GM12878 (cell line): ENCODE measurements around the gene SLC16A9. TPM values are rescaled to one million over a fixed set of nuclear protein-coding genes. Genes with fewer than 3 reads are reported as not detected.

Experiments
- ATAC-seq: fragments of 200-7000 bp; cut with Tn5 transposase; 3 replicates; pipeline ENCODE4 v1.9.1; 2020; ENCODE audit warnings: mild to moderate bottlenecking, moderate library complexity
- BruUV-seq: library from RNA; stranded (reverse); fragments of 400-500 nt; replicated peaks from 2 replicates; lab custom pipeline; 2021; lab: Mats Ljungman, UMichigan
- CTCF ChIA-PET: fragments of 300-600 bp; sonication (Branson Sonifier 250); formaldehyde crosslinking; extraction: SDS; loops from one replicate; lab custom pipeline; 2021; ENCODE audit warnings: inconsistent platforms; lab: Yijun Ruan, JAX
- POLR2A ChIA-PET: fragments of 350-600 bp; formaldehyde crosslinking; extraction: SDS; loops from one replicate; lab custom pipeline; 2021; ENCODE audit warnings: inconsistent platforms; lab: Charles Lee
- RAD21 ChIA-PET: fragments of 300-600 bp; sonication (Branson Sonifier 250); formaldehyde crosslinking; loops from one replicate; lab custom pipeline; 2023; ENCODE audit warnings: antibody characterized with exemption; ENCODE audit not compliant: unreplicated experiment; lab: Charles Lee
- SMC1A ChIA-PET: fragments of 300-600 bp; sonication (Branson Sonifier 250); formaldehyde crosslinking; loops from one replicate; lab custom pipeline; 2023; ENCODE audit not compliant: unreplicated experiment, uncharacterized antibody; lab: Charles Lee
- DNase-seq: peaks from one replicate; pipeline ENCODE4 v3.0.0-alpha.2; 2011; ENCODE audit warnings: low read depth, low spot score
- FAIRE-seq: peaks from 3 replicates; lab custom pipeline; 2011; peaks lifted over from hg19 to GRCh38; lab: Jason Lieb, UNC
- H2AFZ ChIP-seq: 2 replicates; pipeline ENCODE4 v1.6.0; 2011; ENCODE audit warnings: low read depth, low read length, control low read depth; ENCODE audit not compliant: control insufficient read depth
- H3K27ac ChIP-seq: 2 replicates; pipeline ENCODE4 v1.5.1; 2011; ENCODE audit warnings: control low read depth; ENCODE audit not compliant: control insufficient read depth, insufficient read depth
- H3K27me3 ChIP-seq, 2 experiments: replicated peaks in 1 of 2; 2 replicates each; pipeline versions ENCODE4 v1.6.0 to v1.6.1; 2011; ENCODE audit warnings: low read length in 1 of 2; ENCODE audit not compliant: control insufficient read depth in 2 of 2, insufficient read depth in 2 of 2
- H3K36me3 ChIP-seq, 2 experiments: 2 replicates each; pipeline ENCODE4 v1.5.1; 2011; ENCODE audit warnings: low read length in 1 of 2; ENCODE audit not compliant: control insufficient read depth in 2 of 2, insufficient read depth in 2 of 2
- H3K4me1 ChIP-seq: 2 replicates; pipeline ENCODE4 v1.6.1; 2011; ENCODE audit warnings: mild to moderate bottlenecking, low read length, moderate library complexity, mixed read lengths; ENCODE audit not compliant: control insufficient read depth, insufficient read depth
- H3K4me2 ChIP-seq: 2 replicates; pipeline ENCODE4 v1.6.0; 2011; ENCODE audit warnings: control low read depth; ENCODE audit not compliant: control insufficient read depth, insufficient read depth
- H3K4me3 ChIP-seq: fragments of 200-600 bp; sonication (generic); 2 replicates; pipeline ENCODE4 v1.5.1; 2016
- H3K79me2 ChIP-seq: 2 replicates; pipeline ENCODE4 v1.6.0; 2011; ENCODE audit warnings: low read length; ENCODE audit not compliant: control insufficient read depth, insufficient read depth
- H3K9ac ChIP-seq: 2 replicates; pipeline ENCODE4 v1.8.0; 2011; ENCODE audit warnings: low read length, control low read depth, mixed read lengths; ENCODE audit not compliant: control insufficient read depth, insufficient read depth
- H3K9me3 ChIP-seq: replicated peaks from 3 replicates; pipeline ENCODE4 v1.5.1; 2011; ENCODE audit warnings: mild to moderate bottlenecking, low read length; ENCODE audit not compliant: control insufficient read depth, insufficient read depth
- H4K20me1 ChIP-seq: 2 replicates; pipeline ENCODE4 v1.6.0; 2011; ENCODE audit not compliant: control insufficient read depth, insufficient read depth
- ESRRA ChIP-seq: IDR thresholded peaks from 2 replicates; pipeline ENCODE4 v1.6.1; 2012; ENCODE audit warnings: mild to moderate bottlenecking, low read length, improper control_type of control experiment
- FOXM1 ChIP-seq: IDR thresholded peaks from 2 replicates; pipeline ENCODE4 v1.6.1; 2012; ENCODE audit warnings: low read depth, mild to moderate bottlenecking, inconsistent platforms, low read length, moderate library complexity
- JUND ChIP-seq: IDR thresholded peaks from 2 replicates; pipeline ENCODE4 v1.6.1; 2012; ENCODE audit warnings: low read depth, mild to moderate bottlenecking, low read length, improper control_type of control experiment, moderate library complexity
- KDM1A ChIP-seq: fragments of 200-600 bp; sonication (generic); IDR thresholded peaks from 2 replicates; pipeline ENCODE4 v1.6.1; 2016; ENCODE audit warnings: borderline replicate concordance
- MYB ChIP-seq: fragments of 150-350 bp; IDR thresholded peaks from 2 replicates; pipeline ENCODE4 v1.6.1; 2014; ENCODE audit warnings: mild to moderate bottlenecking, low read depth, low read length, borderline replicate concordance
- NFYB ChIP-seq: IDR thresholded peaks from 2 replicates; pipeline ENCODE4 v1.6.1; 2011; ENCODE audit warnings: low read depth, mild to moderate bottlenecking, low read length, improper control_type of control experiment, moderate library complexity; ENCODE audit not compliant: insufficient read depth
- NRF1 ChIP-seq: conservative IDR thresholded peaks from 2 replicates; pipeline ENCODE4 v1.6.1; 2011; ENCODE audit warnings: mild to moderate bottlenecking, low read depth, low read length, improper control_type of control experiment
- PAX5 ChIP-seq: IDR thresholded peaks from 2 replicates; pipeline ENCODE4 v1.6.1; 2011; ENCODE audit warnings: low read depth, low read length, borderline replicate concordance
- POLR2AphosphoS2 ChIP-seq: IDR thresholded peaks from 2 replicates; pipeline ENCODE4 v1.6.1; 2011; ENCODE audit warnings: low read depth, mild to moderate bottlenecking, low read length, improper control_type of control experiment, moderate library complexity
- WGBS: methylation state at CpG from one replicate; pipeline ENCODE4 v1.1.6; 2016; ENCODE audit warnings: low lambda C conversion rate; ENCODE audit not compliant: insufficient replicate concordance, insufficient coverage; ENCODE audit errors: missing lambda C conversion rate; 5-methylcytosine and 5-hydroxymethylcytosine counted together
- in situ Hi-C: fragments of 300-500 bp; cut with MboI; formaldehyde crosslinking; loops from 9 replicates; pipeline ENCODE4 v1.14.3; 2018; ENCODE audit warnings: mixed read lengths
- intact Hi-C: fragments of 100-400 bp; cut with micrococcal nuclease; formaldehyde crosslinking; loops from one replicate; pipeline ENCODE4 v1.14.2; 2022; ENCODE audit not compliant: unreplicated experiment
- polyA plus RNA-seq, 11 experiments: library from polyadenylated mRNA; depleted of rRNA in 4 of 11; unstranded in 6 of 11; stranded (reverse) in 5 of 11; fragments of >200 nt; fragmentation: Nextera tagmentation in 4 of 11; fragmentation: Illumina TruSeq in 1 of 11; extraction: Ambion mirVana in 4 of 11; extraction: Trizol in 1 of 11; gene quantifications; 1 replicate in 1 of 11; 2 replicates in 10 of 11; pipeline versions ENCODE4 v1.2.1 to v1.2.3, GENCODE V29; 2011 to 2016; ENCODE audit warnings: inconsistent platforms in 2 of 11, missing spikeins in 2 of 11, low read depth in 1 of 11
- total RNA-seq, 4 experiments: library from RNA; depleted of rRNA in 3 of 4; stranded (reverse); fragments of >200 nt in 3 of 4; fragmentation: Illumina TruSeq in 1 of 4; extraction: Trizol in 1 of 4; gene quantifications; 2 replicates each; pipeline versions ENCODE4 v1.2.1 to v1.2.3, GENCODE V29; 2013 to 2021
- TF ChIP-seq, protein P1 (sequence below): fragments of 450-650 bp; IDR thresholded peaks from 2 replicates; pipeline ENCODE4 v1.6.1; 2017; ENCODE audit warnings: mild to moderate bottlenecking, moderate library complexity

The SLC16A9 gene
- total and polyA plus RNA-seq, 10 of the 15 experiments (the other 5 are each of a cell fraction or from before 2014, with no cell fraction given), result 0.86 to 6.2 (median 4.3) TPM

DNA sequence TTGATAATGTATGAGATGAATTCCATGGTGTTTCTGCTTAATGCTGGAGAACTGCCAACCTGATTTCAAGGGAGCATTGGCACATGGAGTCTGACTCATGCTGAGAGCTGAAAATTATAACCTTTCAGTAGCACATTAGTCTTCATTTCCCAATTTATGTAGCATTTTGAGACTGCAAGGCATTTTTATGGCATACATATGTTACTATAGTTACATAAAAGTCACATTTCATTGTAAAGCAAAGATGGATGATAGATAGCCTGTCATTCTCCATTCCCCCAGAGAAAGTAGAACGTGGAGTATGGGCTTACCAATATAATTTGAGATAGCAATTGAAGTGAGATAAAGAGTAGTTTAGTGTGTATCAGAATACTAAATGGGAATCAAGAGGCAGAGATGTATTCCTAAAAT lies 103.1 kb downstream of the SLC16A9 start:
- ChIA-PET RAD21 (no interaction called here), CTCF (interaction anchor here (1.8 kb wide), 1 partner anchor 8 kb away, joined by 4 read pairs; no protein-coding TSS in a partner anchor), SMC1A (interaction anchor here (0.6 to 1.1 kb wide), 2 partner anchors 10 to 428 kb away, joined by 3 read pairs; no protein-coding TSS in a partner anchor), POLR2A (no interaction called here)
- intact Hi-C loops, result no loop called here
- H3K36me3 ChIP-seq, result no peaks in the 10 kb centered on the region
- BruUV-seq, result no TSS peak
- no peaks in the 10 kb centered on the region for H3K79me2 ChIP-seq
- no peak overlapping the region for H3K9ac ChIP-seq
- no peak overlapping the region for H3K27ac ChIP-seq
- no peak for TF ChIP-seq KDM1A
- no peak for TF ChIP-seq NRF1
- no peak for TF ChIP-seq ESRRA
- TF ChIP-seq NFYB, result no peak
- TF ChIP-seq POLR2AphosphoS2, result no peak
- no peak for TF ChIP-seq FOXM1
- TF ChIP-seq PAX5, result no peak
- TF ChIP-seq, protein P1, sequence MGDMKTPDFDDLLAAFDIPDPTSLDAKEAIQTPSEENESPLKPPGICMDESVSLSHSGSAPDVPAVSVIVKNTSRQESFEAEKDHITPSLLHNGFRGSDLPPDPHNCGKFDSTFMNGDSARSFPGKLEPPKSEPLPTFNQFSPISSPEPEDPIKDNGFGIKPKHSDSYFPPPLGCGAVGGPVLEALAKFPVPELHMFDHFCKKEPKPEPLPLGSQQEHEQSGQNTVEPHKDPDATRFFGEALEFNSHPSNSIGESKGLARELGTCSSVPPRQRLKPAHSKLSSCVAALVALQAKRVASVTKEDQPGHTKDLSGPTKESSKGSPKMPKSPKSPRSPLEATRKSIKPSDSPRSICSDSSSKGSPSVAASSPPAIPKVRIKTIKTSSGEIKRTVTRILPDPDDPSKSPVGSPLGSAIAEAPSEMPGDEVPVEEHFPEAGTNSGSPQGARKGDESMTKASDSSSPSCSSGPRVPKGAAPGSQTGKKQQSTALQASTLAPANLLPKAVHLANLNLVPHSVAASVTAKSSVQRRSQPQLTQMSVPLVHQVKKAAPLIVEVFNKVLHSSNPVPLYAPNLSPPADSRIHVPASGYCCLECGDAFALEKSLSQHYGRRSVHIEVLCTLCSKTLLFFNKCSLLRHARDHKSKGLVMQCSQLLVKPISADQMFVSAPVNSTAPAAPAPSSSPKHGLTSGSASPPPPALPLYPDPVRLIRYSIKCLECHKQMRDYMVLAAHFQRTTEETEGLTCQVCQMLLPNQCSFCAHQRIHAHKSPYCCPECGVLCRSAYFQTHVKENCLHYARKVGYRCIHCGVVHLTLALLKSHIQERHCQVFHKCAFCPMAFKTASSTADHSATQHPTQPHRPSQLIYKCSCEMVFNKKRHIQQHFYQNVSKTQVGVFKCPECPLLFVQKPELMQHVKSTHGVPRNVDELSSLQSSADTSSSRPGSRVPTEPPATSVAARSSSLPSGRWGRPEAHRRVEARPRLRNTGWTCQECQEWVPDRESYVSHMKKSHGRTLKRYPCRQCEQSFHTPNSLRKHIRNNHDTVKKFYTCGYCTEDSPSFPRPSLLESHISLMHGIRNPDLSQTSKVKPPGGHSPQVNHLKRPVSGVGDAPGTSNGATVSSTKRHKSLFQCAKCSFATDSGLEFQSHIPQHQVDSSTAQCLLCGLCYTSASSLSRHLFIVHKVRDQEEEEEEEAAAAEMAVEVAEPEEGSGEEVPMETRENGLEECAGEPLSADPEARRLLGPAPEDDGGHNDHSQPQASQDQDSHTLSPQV, result no peak
- no peak for TF ChIP-seq JUND
- no peak for TF ChIP-seq MYB
- H3K9me3 ChIP-seq, result no peaks in the 10 kb centered on the region
- H4K20me1 ChIP-seq, result no peaks in the 10 kb centered on the region
- H3K4me3 ChIP-seq, result no peak overlapping the region
- no peak overlapping the region for H2AFZ ChIP-seq
- WGBS, result 0% methylated on average over 1 of the region's 1 CpG
- no peak for DNase-seq
- H3K27me3 ChIP-seq, result no peaks in the 10 kb centered on the region; a peak in 1 of 4 replicates
- H3K4me2 ChIP-seq, result no peak overlapping the region
- in situ Hi-C loops, result no loop called here
- no peak for ATAC-seq
- no peak for FAIRE-seq
- H3K4me1 ChIP-seq, result no peaks in the 10 kb centered on the region
